GM21360 (cell line): ENCODE results near the gene GNG2.
A peak's percentile ranks its signal among the peaks of the same experiment; 100 is the strongest.

ENCODE experiments used
- ATAC-seq: cut with Tn5 transposase; IDR thresholded peaks from one replicate; pipeline ENCODE4 v1.9.1; 2021; ENCODE audit warnings: mild to moderate bottlenecking, moderate library complexity; ENCODE audit not compliant: unreplicated experiment

GNG2 gene

DNA sequence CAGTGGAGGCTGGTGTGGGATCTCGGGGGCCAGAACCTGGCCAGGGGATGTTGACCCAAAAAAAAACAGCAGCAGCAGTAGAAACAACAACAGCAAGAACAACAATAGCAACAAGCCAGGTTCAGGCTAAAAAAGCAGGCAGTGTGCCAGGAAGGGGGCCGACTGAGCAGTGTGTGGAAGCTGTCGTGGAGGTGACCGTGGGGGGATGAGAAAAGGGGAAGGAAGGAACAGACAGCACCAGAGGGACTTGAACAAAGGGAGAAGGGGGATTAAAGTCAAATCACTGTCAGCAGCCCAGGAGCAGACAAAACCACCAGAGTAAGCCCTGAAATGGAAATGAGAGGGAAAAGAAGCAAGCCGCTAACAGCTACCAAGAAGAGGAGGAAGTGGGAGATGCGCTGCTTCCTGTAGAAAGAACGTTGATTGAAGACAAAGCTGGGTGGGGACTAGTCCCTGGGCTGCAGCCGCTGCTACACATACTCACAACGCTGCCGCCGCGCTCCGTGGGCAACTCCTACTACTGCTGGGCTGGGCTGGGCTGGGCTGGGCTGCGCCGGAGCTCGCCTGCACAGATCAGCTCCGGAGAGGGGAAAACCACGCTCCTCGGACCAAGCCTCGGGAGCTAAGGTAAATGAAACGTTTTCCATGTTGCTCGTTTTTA, at the start of gene GNG2:
Gene GNG2, plus strand, starts transcription at position 449 of the 661 bp plus-strand sequence. CDS start 90,067 bp downstream, outside the sequence.
- peak; percentile 85 for ATAC-seq

GRCh38 chr14:51811706-51812105, 48.7 kb upstream of the GNG2 start:
- ATAC-seq: no peak

GRCh38 chr14:51816031-51816430, 44.4 kb upstream of the GNG2 start:
- no peak for ATAC-seq

DNA sequence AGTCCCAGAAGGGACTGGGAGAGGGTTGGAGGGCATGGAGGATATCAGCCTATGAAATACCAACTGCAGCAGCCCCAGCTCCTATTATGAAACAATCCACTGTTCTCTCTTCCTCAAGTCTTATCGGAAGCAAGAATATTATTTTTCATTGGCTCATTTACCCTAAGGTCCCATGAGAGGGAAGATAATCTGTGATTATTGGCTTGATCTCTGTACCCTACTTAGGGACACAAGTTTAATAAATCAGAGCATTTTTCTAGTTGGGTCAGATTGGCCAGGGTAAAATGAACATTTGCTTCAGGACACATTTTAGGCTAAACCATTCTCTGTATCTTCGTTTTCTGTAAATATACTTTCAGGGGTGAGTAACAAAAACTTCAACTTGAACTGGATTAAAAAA, 43.1 kb upstream of the GNG2 start:
- ATAC-seq: no peak

DNA sequence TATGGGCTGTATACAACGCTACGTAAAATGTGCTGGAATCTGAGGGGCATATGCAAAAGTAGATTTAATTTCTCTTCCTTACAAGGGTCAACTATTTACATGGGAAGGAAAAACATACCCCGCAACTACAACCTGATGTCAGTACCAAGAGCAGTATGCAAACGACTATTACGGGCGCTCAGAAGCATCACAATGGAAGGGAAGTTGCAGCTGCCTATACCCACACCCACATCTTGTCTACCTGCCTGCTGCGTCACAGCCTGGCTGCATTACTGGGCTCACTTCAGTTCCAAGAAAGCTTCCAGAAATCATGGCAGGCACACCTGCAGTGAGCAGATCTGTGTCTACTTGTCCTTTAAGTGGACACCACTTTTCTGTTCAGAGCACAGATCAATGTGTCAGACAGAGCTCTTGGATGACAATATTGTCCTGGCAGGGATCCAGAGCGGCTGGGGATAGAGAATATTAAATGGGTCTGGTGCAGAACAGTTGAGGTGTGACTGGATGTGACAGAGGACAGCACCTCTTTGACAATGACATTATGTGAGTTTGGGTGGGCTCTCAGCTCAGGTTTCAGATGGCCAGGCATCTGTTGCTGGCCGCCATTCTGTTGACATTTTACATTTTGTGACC, 41.5 kb upstream of the GNG2 start:
- ATAC-seq: no peak

GRCh38 chr14:51821822-51822221, 38.6 kb upstream of the GNG2 start:
- no peak for ATAC-seq

GRCh38 chr14:51822499-51822898, 37.9 kb upstream of the GNG2 start:
- no peak for ATAC-seq

DNA sequence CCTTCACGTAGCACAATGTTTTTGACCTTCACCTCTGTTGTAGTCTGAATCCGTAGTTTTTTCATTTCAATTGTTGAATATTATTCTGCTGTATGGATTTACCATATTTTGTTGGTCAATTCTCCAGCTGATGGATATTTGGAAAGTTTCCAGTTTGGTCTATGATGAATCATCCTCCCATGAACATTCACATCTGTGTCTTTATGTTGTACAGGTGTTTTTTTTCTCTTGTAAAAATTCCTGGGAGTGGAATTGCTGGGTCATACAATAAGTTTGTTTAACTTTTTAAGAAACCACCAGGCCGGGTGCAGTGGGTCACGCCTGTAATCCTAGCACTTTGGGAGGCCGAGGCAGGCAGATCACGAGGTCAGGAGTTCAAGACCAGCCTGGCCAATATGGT, 36.7 kb upstream of the GNG2 start:
- no peak for ATAC-seq

DNA sequence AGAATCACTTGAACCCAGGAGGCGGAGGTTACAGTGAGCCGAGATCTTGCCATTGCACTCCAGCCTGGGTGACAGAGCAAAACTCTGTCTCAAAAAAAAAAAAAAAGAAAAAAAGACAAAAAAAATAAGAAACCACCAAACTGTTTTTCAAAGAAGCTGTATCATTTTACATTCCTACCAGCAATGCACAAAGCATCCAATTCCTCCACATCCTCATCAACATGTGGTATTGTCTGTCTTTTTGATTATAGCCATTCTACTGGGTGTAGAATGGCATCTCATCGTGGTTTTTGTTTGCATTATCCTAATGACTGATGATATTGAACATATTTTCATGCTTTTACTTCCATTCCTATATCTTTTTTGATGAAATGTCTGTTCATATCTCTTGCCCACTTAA, 36.2 kb upstream of the GNG2 start:
- ATAC-seq: no peak

DNA sequence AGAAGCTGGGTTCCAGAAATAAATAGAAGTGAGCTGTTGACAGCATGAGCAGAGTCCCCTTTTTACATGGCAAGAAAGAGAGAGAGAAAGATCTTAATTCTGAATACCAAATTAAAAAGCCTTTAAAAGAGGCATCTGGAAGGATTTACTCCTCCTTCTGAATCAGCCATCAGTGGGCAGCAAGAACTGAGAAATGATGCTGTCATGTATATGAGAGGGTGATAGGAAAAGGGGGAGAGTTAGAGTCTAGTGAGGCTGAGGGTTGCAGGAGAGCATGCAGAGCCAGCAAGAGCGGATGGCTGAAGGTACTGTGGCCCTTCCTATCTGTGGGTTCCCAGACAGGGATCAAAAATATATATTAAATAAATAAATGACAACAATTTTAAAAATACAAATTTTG, 34.5 kb upstream of the GNG2 start:
- no peak for ATAC-seq

- peak; percentile 91 for ATAC-seq
These were observed 32.2 kb upstream of the GNG2 start for GRCh38 chr14:51828017-51828797.

DNA sequence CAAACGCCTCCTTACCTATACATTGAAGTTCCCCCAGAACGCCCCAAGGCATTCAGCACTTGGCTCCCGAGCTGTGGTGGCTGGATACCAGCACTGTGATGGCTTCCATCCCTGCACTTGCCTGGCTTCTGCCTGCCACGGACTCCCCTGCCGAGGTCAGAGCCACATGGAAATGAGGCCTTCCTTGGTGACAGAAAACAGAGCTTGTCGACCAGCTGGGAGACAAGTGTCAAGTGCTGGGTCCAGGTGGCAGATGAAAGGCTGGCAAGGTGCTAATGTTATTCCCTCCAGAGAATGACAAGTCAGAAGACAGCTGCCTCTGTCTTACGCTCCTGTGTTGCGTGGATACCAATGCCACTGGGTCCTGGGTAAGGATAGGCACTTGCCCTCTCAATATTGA, 26.2 kb upstream of the GNG2 start:
- ATAC-seq: no peak

DNA sequence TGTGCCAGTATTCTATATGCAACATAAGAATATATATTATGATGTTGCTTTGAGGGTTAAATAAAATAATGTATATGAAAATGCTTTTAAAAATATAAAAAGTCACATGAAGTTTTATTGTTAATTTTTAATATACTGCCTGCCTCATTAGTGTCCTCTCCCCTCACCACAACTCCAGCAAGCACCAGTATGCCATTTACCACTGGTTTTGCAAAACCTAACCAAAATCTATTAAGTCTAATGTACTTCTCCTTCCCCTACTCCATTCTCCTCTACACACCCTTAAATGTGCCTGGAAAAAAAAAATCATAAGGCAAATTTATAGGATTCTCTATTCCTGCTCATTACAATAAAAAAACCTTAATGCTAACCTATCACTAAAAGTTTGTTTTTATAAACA, 24.0 kb upstream of the GNG2 start:
- ATAC-seq: no peak

DNA sequence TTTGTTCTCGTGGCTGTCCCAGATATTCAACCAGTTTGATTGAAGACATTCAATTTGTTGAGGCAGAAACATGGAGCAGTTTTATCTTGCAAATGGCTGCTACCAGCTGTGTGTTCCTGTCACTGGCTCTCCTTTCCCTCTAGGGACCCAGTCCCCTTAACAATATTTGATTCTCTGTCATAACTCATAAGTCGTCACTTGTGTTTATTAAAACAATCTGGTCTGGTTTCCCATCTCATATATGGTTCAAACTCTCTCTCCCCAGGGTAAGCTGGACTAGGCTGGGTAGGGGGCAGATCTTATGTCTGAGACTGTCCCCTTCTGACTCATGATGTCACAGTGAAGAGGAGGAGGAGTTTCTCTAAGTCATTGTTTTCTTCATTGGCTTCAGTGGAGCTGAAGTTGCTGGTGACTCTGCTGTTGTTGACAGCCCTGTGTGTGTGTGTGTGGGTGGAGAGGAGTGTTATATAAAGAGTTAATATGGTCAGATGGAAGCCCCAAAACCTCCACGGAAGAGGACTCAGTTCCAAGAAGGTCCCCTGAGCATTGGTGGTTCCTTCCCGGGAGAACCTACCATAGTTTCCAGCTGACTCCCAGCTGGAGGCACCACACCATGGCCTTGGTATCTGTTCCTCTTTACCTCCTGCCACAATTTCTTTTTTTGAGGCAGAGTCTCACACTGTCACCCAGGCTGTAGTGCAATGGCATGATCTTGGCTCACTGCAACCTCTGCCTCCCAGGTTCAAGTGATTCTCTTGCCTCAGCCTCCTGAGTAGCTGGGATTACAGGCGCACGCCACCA, 16.1 kb upstream of the GNG2 start:
- ATAC-seq: peak; percentile 29

DNA sequence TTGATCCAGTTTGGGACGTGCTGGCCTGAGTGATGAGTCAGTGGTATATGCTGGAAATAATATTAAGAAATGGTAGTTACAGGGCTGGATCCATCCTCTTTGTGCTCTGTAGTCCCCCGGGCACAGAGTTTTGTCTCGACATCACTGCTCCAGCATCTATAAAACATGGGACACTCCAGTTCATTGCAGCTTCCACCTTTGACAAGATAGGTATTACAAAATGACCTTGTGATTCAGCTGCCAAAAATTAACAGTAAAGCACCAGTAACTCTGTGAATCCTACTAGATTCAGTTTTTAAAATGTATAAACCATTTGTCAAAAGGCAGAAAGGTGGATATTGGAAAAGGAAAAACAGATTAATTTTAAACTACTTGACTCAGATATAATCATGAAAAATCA, 14.6 kb upstream of the GNG2 start:
- ATAC-seq: no peak

GRCh38 chr14:51846631-51847488, 13.6 kb upstream of the GNG2 start:
- peak; percentile 74 for ATAC-seq

GRCh38 chr14:51847489-51847796, 13.0 kb upstream of the GNG2 start:
- ATAC-seq: no peak

DNA sequence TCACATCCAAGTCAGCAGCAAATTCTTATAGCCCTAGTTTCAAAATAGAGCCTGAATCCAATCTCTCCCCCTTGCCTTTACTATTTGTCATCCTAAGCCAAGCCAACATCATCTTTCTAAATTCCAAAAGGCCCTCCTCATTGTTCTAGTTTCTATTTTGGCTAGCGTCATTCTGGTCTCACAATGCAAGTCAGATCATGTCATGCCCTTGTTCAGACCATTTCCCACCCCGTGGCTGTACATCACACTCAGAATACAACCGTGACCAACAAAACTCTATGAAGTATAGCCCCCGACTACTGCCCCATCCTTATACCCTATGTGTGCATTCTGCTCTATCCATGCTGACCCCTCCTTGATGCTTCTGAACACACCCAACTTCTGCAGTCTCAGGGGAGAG, 12.3 kb upstream of the GNG2 start:
- no peak for ATAC-seq

DNA sequence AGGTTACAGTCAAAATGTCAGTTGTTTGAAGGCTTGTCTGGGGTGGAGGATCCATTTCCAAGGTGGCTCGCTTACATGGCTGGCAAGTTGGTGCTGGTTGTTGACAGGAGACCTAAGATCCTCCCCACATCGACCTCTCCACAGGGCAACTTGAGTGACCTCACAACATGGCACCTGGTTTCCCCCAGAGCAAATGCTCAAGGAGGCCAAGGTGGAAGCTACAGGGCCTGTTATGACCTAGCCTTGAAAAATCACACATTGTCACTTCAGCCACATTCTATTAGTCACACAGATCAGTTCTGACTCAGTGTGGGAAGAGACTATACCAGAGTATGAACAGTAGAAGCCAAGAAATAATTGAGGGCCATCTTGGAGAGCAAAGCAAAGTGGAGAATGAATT, 11.3 kb upstream of the GNG2 start:
- ATAC-seq: no peak

DNA sequence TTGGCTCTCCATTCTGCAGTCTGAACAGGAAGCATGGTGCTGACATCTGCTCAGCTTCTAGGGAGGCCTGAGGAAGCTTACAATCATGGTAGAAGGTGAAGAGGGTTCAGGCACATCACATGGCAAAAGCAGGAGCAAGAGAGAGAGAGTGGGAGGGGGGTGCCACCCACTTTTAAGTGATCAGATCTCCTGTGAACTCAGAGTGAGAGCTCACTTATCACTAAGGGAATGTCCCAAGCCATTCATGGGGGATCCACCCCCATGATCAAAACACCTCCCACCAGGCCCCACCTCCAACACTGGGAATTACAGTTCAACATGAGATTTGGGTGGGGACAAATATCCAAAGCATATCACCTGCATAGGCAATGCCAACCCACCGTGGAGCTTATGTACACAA, 9.8 kb upstream of the GNG2 start:
- no peak for ATAC-seq

DNA sequence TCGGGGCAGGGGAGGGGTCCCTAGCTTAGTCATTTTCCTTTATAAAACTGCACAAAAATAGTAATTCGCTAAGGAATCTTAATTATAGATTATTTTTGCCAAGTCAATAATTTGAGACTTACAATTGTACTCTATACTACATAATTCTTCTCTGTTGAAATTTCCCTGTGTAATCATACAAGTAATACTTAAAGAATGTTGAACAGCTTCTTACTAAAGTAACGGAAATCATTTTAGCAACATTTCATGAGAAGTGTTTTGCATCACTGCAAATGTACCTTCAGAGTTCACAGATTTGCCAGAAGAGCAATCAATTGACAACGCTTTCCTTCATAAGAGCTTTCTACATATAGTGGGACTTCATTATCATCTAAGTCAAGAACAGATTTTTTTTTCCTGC, 7.9 kb upstream of the GNG2 start:
- ATAC-seq: no peak
